HG02852 (cell line): ENCODE data around the gene LAMC3.

Source experiments
- ATAC-seq: cut with Tn5 transposase; IDR thresholded peaks from one replicate; pipeline ENCODE4 v1.9.1; 2021; ENCODE audit warnings: mild to moderate bottlenecking, moderate library complexity; ENCODE audit not compliant: unreplicated experiment

Gene LAMC3

GRCh38 chr9:131072107-131072870 is 63.3 kb downstream of the LAMC3 start:
- ATAC-seq: no peak

- no peak for ATAC-seq
Observed at GRCh38 chr9:131072871-131073237, 63.9 kb downstream of the LAMC3 start.

- no peak for ATAC-seq
Observed at GRCh38 chr9:131076347-131077195, 67.6 kb downstream of the LAMC3 start.

GRCh38 chr9:131078427-131079366 is 69.7 kb downstream of the LAMC3 start:
- ATAC-seq: no peak

- no peak for ATAC-seq
Observed at GRCh38 chr9:131080589-131080988, 71.6 kb downstream of the LAMC3 start.

- ATAC-seq: no peak
Observed at GRCh38 chr9:131081868-131082267, 72.9 kb downstream of the LAMC3 start.

GRCh38 chr9:131082774-131083512 is 74.0 kb downstream of the LAMC3 start:
- no peak for ATAC-seq

- no peak for ATAC-seq
Observed at GRCh38 chr9:131084661-131085369, 75.8 kb downstream of the LAMC3 start.

- ATAC-seq: no peak
Observed at GRCh38 chr9:131085370-131086122, 76.6 kb downstream of the LAMC3 start.

GRCh38 chr9:131087354-131087893 is 78.5 kb downstream of the LAMC3 start:
- no peak for ATAC-seq

- ATAC-seq: no peak
Observed at GRCh38 chr9:131090025-131090787, 81.2 kb downstream of the LAMC3 start.

GRCh38 chr9:131091352-131091992 is 82.5 kb downstream of the LAMC3 start:
- no peak for ATAC-seq

GRCh38 chr9:131092030-131092429 is 83.1 kb downstream of the LAMC3 start:
- ATAC-seq: no peak

GRCh38 chr9:131092548-131093440 is 83.8 kb downstream of the LAMC3 start:
- ATAC-seq: no peak

- no peak for ATAC-seq
Observed at GRCh38 chr9:131094015-131094414, 85.0 kb downstream of the LAMC3 start.

- no peak for ATAC-seq
Observed at GRCh38 chr9:131094622-131095021, 85.6 kb downstream of the LAMC3 start.
